ENCODE results near the gene GOLPH3.
A peak's percentile ranks its signal among the peaks of the same experiment; 100 is the strongest.

The GOLPH3 gene

DNA sequence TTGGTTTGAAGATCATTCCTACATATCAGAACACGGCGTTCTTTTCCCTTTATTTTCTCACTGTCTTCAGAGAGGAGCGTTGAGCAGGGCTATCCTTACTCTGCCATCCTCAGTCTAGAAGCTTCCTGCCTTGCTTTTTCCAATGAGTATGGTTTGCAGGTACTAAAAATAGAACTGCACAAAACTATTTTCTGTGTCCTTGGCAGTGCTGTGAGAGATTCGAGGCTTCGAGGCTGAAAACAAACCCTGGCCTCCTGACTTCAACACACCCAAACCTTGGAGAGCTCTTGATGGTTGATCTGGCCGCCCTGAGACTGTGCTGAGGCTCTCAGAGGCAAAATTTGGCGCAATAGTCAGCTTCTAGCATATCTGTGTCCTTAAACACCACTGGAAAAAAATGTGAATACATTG, 78.9 kb downstream of the GOLPH3 start:
- TF ChIP-seq, protein P1, sequence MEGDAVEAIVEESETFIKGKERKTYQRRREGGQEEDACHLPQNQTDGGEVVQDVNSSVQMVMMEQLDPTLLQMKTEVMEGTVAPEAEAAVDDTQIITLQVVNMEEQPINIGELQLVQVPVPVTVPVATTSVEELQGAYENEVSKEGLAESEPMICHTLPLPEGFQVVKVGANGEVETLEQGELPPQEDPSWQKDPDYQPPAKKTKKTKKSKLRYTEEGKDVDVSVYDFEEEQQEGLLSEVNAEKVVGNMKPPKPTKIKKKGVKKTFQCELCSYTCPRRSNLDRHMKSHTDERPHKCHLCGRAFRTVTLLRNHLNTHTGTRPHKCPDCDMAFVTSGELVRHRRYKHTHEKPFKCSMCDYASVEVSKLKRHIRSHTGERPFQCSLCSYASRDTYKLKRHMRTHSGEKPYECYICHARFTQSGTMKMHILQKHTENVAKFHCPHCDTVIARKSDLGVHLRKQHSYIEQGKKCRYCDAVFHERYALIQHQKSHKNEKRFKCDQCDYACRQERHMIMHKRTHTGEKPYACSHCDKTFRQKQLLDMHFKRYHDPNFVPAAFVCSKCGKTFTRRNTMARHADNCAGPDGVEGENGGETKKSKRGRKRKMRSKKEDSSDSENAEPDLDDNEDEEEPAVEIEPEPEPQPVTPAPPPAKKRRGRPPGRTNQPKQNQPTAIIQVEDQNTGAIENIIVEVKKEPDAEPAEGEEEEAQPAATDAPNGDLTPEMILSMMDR (conservative IDR thresholded peaks at IDR 0.05; ENCODE audit: low read depth, low read length), result no peak
- peak; percentile 52 for DNase-seq (ENCODE audit: low read depth)
- no peak overlapping the region for H3K4me3 ChIP-seq (ENCODE audit: low read depth, low read length)

DNA sequence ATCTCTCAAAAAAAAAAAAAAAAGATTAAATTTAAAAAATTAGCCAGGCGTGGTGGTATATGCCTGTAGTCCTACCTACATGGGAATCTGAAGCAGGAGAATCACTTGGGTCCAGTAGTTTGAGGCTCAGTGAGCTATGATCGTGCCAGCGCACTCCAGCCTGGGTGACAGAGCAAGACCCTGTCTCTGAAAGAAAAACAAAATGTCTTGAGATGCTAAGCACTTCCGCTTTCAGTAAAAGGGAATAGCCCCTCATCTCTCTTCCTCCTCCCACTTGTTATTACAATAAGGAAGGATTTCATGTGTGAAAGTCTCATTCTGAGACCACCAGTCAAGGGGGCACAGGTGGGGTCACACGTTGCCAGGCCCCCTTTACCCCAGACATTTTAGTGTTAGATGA, 79.4 kb downstream of the GOLPH3 start:
- TF ChIP-seq, protein P1 (conservative IDR thresholded peaks at IDR 0.05; ENCODE audit: low read depth, low read length), result no peak
- H3K4me3 ChIP-seq (ENCODE audit: low read depth, low read length), result no peak overlapping the region
- DNase-seq (ENCODE audit: low read depth), result no peak

DNA sequence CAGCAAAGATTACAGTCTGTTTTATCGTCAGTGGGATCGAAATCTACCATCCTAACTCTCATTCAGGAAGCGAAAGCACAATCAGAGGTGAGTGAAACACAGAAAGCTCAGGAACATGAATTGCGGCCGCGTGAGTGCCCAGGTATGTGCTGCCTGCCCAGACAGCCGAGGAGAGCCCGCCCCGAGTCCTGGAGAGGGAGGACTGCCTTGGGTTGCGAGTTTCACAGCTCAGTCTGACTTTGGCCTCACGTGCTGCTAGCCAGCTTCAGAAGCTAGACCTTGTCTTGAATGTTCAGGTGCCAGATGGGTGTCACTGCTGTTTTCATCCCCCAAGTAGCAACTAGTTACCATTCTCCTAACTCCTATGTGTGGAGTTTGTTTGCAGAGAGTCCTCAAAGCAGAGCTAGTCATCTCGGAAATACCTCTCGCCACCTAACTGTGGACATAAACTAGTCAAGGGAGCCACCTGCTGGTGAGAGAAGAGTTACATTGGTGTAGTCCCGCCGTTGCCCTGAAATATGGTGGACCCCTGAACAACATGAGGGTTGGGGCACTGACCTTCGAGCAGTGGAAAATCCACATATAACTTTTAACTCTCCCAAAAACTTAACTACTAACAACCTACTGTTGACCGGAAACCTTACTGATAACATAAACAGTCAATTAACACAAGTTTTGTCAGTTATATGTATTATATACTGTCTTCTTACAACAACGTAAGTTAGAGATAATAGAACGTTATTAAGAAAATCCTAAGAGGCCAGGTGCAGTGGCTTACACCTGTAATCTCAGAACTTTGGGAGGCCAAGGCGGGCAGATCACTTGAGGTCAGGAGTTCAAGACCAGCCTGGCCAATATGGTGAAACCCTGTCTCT, 80.9 kb downstream of the GOLPH3 start:
- TF ChIP-seq, protein P1 (conservative IDR thresholded peaks at IDR 0.05; ENCODE audit: low read depth, low read length), result peak; percentile 84

GRCh38 chr5:32090755-32091128, 83.4 kb downstream of the GOLPH3 start:
- TF ChIP-seq, protein P1 (conservative IDR thresholded peaks at IDR 0.05; ENCODE audit: low read depth, low read length), result no peak
- DNase-seq (ENCODE audit: low read depth), result no peak

More for the DNA sequence above, 80.9 kb downstream of the GOLPH3 start:
- no peak overlapping the region for H3K4me3 ChIP-seq (ENCODE audit: low read depth, low read length)
- peak; percentile 89 for DNase-seq (ENCODE audit: low read depth)

DNA sequence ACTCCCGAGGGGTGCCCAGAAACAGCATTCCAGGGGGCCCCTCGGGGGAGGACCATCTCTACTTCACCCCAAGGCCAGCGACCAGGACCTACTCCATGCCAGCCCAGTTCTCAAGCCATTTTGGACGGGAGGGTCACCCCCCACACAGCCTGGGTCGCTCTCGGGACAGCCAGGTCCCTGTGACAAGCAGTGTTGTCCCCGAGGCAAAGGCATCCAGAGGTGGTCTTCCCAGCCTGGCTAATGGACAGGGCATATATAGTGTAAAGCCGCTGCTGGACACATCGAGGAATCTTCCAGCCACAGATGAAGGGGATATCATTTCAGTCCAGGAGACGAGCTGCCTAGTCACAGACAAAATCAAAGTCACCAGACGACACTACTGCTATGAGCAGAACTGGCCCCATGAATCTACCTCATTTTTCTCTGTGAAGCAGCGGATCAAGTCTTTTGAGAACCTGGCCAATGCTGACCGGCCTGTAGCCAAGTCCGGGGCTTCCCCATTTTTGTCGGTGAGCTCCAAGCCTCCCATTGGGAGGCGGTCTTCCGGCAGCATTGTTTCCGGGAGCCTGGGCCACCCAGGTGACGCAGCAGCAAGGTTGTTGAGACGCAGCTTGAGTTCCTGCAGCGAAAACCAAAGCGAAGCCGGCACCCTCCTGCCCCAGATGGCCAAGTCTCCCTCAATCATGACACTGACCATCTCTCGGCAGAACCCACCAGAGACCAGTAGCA, 83.9 kb downstream of the GOLPH3 start:
- DNase-seq (ENCODE audit: low read depth), result no peak
- no peak overlapping the region for H3K4me3 ChIP-seq (ENCODE audit: low read depth, low read length)
- TF ChIP-seq, protein P1 (conservative IDR thresholded peaks at IDR 0.05; ENCODE audit: low read depth, low read length), result no peak

More at GRCh38 chr5:32090755-32091128, 83.4 kb downstream of the GOLPH3 start:
- no peak overlapping the region for H3K4me3 ChIP-seq (ENCODE audit: low read depth, low read length)

DNA sequence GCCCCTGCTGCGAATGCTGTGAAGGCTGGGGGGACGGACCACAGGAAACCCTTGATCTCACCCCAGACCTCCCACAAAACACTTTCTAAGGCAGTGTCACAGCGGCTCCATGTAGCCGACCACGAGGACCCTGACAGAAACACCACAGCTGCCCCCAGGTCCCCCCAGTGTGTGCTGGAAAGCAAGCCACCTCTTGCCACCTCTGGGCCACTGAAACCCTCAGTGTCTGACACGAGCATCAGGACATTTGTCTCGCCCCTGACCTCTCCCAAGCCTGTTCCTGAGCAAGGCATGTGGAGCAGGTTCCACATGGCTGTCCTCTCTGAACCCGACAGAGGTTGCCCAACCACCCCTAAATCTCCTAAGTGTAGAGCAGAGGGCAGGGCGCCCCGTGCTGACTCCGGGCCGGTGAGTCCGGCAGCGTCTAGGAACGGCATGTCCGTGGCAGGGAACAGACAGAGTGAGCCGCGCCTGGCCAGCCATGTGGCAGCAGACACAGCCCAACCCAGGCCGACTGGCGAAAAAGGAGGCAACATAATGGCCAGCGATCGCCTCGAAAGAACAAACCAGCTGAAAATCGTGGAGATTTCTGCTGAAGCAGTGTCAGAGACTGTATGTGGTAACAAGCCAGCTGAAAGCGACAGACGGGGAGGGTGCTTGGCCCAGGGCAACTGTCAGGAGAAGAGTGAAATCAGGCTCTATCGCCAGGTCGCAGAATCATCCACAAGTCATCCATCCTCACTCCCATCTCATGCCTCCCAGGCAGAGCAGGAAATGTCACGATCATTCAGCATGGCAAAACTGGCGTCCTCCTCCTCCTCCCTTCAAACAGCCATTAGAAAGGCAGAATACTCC, 84.7 kb downstream of the GOLPH3 start:
- TF ChIP-seq, protein P1 (conservative IDR thresholded peaks at IDR 0.05; ENCODE audit: low read depth, low read length), result no peak
- DNase-seq (ENCODE audit: low read depth), result no peak
- no peak overlapping the region for H3K4me3 ChIP-seq (ENCODE audit: low read depth, low read length)
